Measurements from ENCODE around the gene WDR33.

The WDR33 gene

DNA sequence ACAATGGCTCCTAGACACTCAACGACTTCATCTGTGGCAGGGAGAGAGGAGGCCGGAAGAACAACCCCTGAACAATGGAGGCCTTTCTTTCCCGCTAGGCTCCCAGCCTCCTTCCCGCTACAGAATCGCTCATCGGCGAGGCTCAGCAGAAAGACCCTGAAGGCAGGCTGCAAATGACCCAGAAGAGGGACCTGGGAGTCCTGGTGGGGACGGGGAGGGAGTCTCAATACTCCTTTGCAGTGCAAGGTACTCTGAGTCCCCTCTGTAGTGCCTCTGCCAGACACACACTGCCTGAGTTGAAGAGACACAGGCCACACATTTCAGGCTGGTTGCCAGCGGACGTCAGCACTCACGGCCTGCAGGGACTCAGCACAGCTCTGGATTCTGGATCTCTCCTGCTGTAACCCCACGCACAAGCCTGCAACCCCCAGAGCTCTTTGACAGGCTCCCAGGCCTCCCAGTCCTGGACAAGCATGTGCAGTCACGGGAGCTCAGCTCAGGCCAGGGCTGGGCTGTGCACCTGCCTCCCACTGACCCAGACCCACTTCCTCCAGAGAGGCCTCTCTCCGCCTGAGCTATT is 158.9 kb downstream of the WDR33 start:
- no peak for DNase-seq

DNA sequence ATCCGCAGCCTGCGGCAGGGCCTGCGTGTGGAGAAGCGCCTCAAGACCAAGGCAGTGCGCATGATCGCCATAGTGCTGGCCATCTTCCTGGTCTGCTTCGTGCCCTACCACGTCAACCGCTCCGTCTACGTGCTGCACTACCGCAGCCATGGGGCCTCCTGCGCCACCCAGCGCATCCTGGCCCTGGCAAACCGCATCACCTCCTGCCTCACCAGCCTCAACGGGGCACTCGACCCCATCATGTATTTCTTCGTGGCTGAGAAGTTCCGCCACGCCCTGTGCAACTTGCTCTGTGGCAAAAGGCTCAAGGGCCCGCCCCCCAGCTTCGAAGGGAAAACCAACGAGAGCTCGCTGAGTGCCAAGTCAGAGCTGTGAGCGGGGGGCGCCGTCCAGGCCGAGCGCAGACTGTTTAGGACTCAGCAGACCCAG is 159.6 kb downstream of the WDR33 start:
- no peak for DNase-seq
